Peyer's patch (tissue), 4 donors: ENCODE results near the gene TRIM41.

Experiments
- CTCF ChIP-seq, 6 experiments: fragments of 450-650 bp in 4 of 6; fragments of 200-600 bp in 2 of 6; sonication (generic) in 1 of 6; IDR thresholded peaks; one replicate each; pipeline ENCODE4 v1.5.1; 2017 to 2019; ENCODE audit warnings: antibody characterized with exemption in 6 of 6, mild to moderate bottlenecking in 3 of 6, moderate library complexity in 1 of 6
- POLR2A ChIP-seq, 2 donors: fragments of 450-650 bp; IDR thresholded peaks; one replicate each; pipeline ENCODE4 v1.5.1; 2017; ENCODE audit warnings: antibody characterized with exemption in 2 of 2, mild to moderate bottlenecking in 2 of 2, moderate library complexity in 2 of 2

- TF ChIP-seq CTCF (IDR thresholded peaks at IDR 0.05): no peak
- TF ChIP-seq POLR2A (IDR thresholded peaks at IDR 0.05): no peak
Measured at GRCh38 chr5:181203777-181204112, 19.3 kb upstream of the TRIM41 start.
